Measurements from ENCODE around the gene ZRANB1.

Gene ZRANB1

GRCh38 chr10:125032474-125033020 is 90.6 kb downstream of the ZRANB1 start:
- no peaks in the 10 kb centered on the region for H4K20me1 ChIP-seq (ENCODE audit: insufficient read depth, low read length)
- H3K4me2 ChIP-seq (ENCODE audit: low read length) = no peak overlapping the region
- no peak overlapping the region for H3K27ac ChIP-seq (ENCODE audit: low read depth, low read length, poor library complexity, severe bottlenecking)
- no peaks in the 10 kb centered on the region for H3K79me2 ChIP-seq (ENCODE audit: insufficient read depth, low read length)
- no peak overlapping the region for H2AFZ ChIP-seq (ENCODE audit: low read length)
- no peak overlapping the region for H3K4me3 ChIP-seq (ENCODE audit: low read depth, low read length, poor library complexity, severe bottlenecking)
- H3K36me3 ChIP-seq (ENCODE audit: insufficient read depth, low read length) = no peaks in the 10 kb centered on the region
- no peaks in the 10 kb centered on the region for H3F3A ChIP-seq (ENCODE audit: insufficient read depth, low read length)
- no peaks in the 10 kb centered on the region for H3K4me1 ChIP-seq (ENCODE audit: insufficient read depth, low read length, severe bottlenecking)
- TF ChIP-seq CTCF (IDR thresholded peaks at IDR 0.05; ENCODE audit: low read length) = no peak
- no peak for TF ChIP-seq EZH2 (IDR thresholded peaks at IDR 0.05; ENCODE audit: borderline replicate concordance, low read length)
- H3K9ac ChIP-seq (ENCODE audit: low read length) = no peak overlapping the region
- H3K9me3 ChIP-seq (ENCODE audit: low read length) = no peaks in the 10 kb centered on the region
- H3K27me3 ChIP-seq (ENCODE audit: insufficient read depth, low read length) = no peaks in the 10 kb centered on the region
- H3K9me2 ChIP-seq (ENCODE audit: low read depth, low read length) = no peaks in the 10 kb centered on the region

- Histone ChIP-seq H3K4me2 (ENCODE audit: low read length) (no peak overlapping the region), H3K9me2 (ENCODE audit: low read depth, low read length) (no peaks in the 10 kb centered on the region), H3K36me3 (ENCODE audit: insufficient read depth, low read length) (no peaks in the 10 kb centered on the region), H3K4me1 (ENCODE audit: insufficient read depth, low read length, severe bottlenecking) (no peaks in the 10 kb centered on the region), H3F3A (ENCODE audit: insufficient read depth, low read length) (no peaks in the 10 kb centered on the region), H3K79me2 (ENCODE audit: insufficient read depth, low read length) (no peaks in the 10 kb centered on the region), H4K20me1 (ENCODE audit: insufficient read depth, low read length) (no peaks in the 10 kb centered on the region), H3K9ac (ENCODE audit: low read length) (no peak overlapping the region), H2AFZ (ENCODE audit: low read length) (no peak overlapping the region), H3K27me3 (ENCODE audit: insufficient read depth, low read length) (no peaks in the 10 kb centered on the region), H3K27ac (ENCODE audit: low read depth, low read length, poor library complexity, severe bottlenecking) (no peak overlapping the region), H3K9me3 (ENCODE audit: low read length) (no peaks in the 10 kb centered on the region), H3K4me3 (ENCODE audit: low read depth, low read length, poor library complexity, severe bottlenecking) (no peak overlapping the region)
- TF ChIP-seq CTCF (IDR thresholded peaks at IDR 0.05; ENCODE audit: low read length) (no peak), EZH2 (IDR thresholded peaks at IDR 0.05; ENCODE audit: borderline replicate concordance, low read length) (no peak)
Observed at GRCh38 chr10:125033146-125033924, 91.4 kb downstream of the ZRANB1 start.

GRCh38 chr10:125034675-125035074 is 92.8 kb downstream of the ZRANB1 start:
- no peaks in the 10 kb centered on the region for H3F3A ChIP-seq (ENCODE audit: insufficient read depth, low read length)
- no peak overlapping the region for H3K27ac ChIP-seq (ENCODE audit: low read depth, low read length, poor library complexity, severe bottlenecking)
- H3K9me2 ChIP-seq (ENCODE audit: low read depth, low read length) = no peaks in the 10 kb centered on the region
- H3K36me3 ChIP-seq (ENCODE audit: insufficient read depth, low read length) = no peaks in the 10 kb centered on the region
- no peak overlapping the region for H3K4me2 ChIP-seq (ENCODE audit: low read length)
- H3K4me3 ChIP-seq (ENCODE audit: low read depth, low read length, poor library complexity, severe bottlenecking) = no peak overlapping the region
- H3K4me1 ChIP-seq (ENCODE audit: insufficient read depth, low read length, severe bottlenecking) = no peaks in the 10 kb centered on the region
- TF ChIP-seq EZH2 (IDR thresholded peaks at IDR 0.05; ENCODE audit: borderline replicate concordance, low read length) = no peak
- TF ChIP-seq CTCF (IDR thresholded peaks at IDR 0.05; ENCODE audit: low read length) = no peak
- H3K9ac ChIP-seq (ENCODE audit: low read length) = no peak overlapping the region
- no peaks in the 10 kb centered on the region for H3K27me3 ChIP-seq (ENCODE audit: insufficient read depth, low read length)
- H2AFZ ChIP-seq (ENCODE audit: low read length) = no peak overlapping the region
- no peaks in the 10 kb centered on the region for H3K79me2 ChIP-seq (ENCODE audit: insufficient read depth, low read length)
- H4K20me1 ChIP-seq (ENCODE audit: insufficient read depth, low read length) = no peaks in the 10 kb centered on the region
- H3K9me3 ChIP-seq (ENCODE audit: low read length) = no peaks in the 10 kb centered on the region

Data from OCI-LY1 (cell line).